Neural cell (in vitro differentiated cells): ENCODE results near the gene HOXB6. TPM values are rescaled to one million over a fixed set of nuclear protein-coding genes. Genes with fewer than 3 reads are reported as not detected.
A peak's percentile ranks its signal among the peaks of the same experiment; 100 is the strongest.

ENCODE experiments used
- H2AFZ ChIP-seq: fragments of 200-600, 300-800 bp; sonication (generic), shearing (Covaris generic); 2 replicates; pipeline ENCODE4 v1.6.0; 2014; ENCODE audit warnings: low read depth, mild to moderate bottlenecking, antibody characterized with exemption, low read length, moderate library complexity
- H3F3A ChIP-seq: fragments of 200-600 bp; shearing (Covaris generic); 2 replicates; pipeline ENCODE4 v1.6.1; 2016; ENCODE audit warnings: mild to moderate bottlenecking, moderate library complexity, mixed read lengths, antibody characterized with exemption, low read length; ENCODE audit not compliant: insufficient read depth, poor library complexity, severe bottlenecking
- H3K27ac ChIP-seq: fragments of 200-600, 300-800 bp; sonication (generic), shearing (Covaris generic); 2 replicates; pipeline ENCODE4 v1.5.1; 2014; ENCODE audit warnings: mild to moderate bottlenecking, low read length, moderate library complexity
- H3K27me3 ChIP-seq: fragments of 300-800, 200-600 bp; sonication (generic), shearing (Covaris generic); 2 replicates; pipeline ENCODE4 v1.6.0; 2014; ENCODE audit warnings: mild to moderate bottlenecking, low read depth, low read length, moderate library complexity; ENCODE audit not compliant: insufficient read depth
- H3K36me3 ChIP-seq: fragments of 300-800, 200-600 bp; sonication (generic), shearing (Covaris generic); 2 replicates; pipeline ENCODE4 v1.5.1; 2014; ENCODE audit warnings: mild to moderate bottlenecking, antibody characterized with exemption, low read length, moderate library complexity; ENCODE audit not compliant: insufficient read depth
- H3K4me2 ChIP-seq: fragments of 300-800, 200-600 bp; sonication (generic), shearing (Covaris generic); 2 replicates; pipeline ENCODE4 v1.6.0; 2014; ENCODE audit warnings: mild to moderate bottlenecking, low read length
- H3K4me3 ChIP-seq: fragments of 300-800, 200-600 bp; sonication (generic), shearing (Covaris generic); 2 replicates; pipeline ENCODE4 v1.5.1; 2014; ENCODE audit warnings: mild to moderate bottlenecking, low read length, moderate library complexity
- H3K79me2 ChIP-seq: fragments of 200-600 bp; shearing (Covaris generic); replicated peaks from 2 replicates; pipeline ENCODE4 v1.6.0; 2014; ENCODE audit warnings: mild to moderate bottlenecking, low read length, moderate library complexity; ENCODE audit not compliant: insufficient read depth
- H3K9ac ChIP-seq: fragments of 300-800, 200-600 bp; sonication (generic), shearing (Covaris generic); 2 replicates; pipeline ENCODE4 v1.6.1; 2016; ENCODE audit warnings: mild to moderate bottlenecking, low read length, mixed read lengths
- H3K9me2 ChIP-seq: fragments of 200-600 bp; shearing (Covaris generic); 2 replicates; pipeline ENCODE4 v1.6.1; 2016; ENCODE audit warnings: mild to moderate bottlenecking, low read length, mixed read lengths; ENCODE audit not compliant: insufficient read depth
- H3K9me3 ChIP-seq: fragments of 200-600, 300-800 bp; sonication (generic), shearing (Covaris generic); 2 replicates; pipeline ENCODE4 v1.6.1; 2016; ENCODE audit warnings: mild to moderate bottlenecking, mixed run types, low read length, moderate library complexity, mixed read lengths
- H4K20me1 ChIP-seq: fragments of 200-600 bp; shearing (Covaris generic); 2 replicates; pipeline ENCODE4 v1.6.1; 2016; ENCODE audit warnings: mild to moderate bottlenecking, mixed run types; ENCODE audit not compliant: insufficient read depth
- EP300 ChIP-seq: fragments of 450-650 bp; conservative IDR thresholded peaks from 2 replicates; pipeline ENCODE4 v1.6.1; 2014; ENCODE audit warnings: antibody characterized with exemption, mild to moderate bottlenecking, moderate library complexity; ENCODE audit not compliant: poor library complexity, severe bottlenecking
- MXI1 ChIP-seq: fragments of 450-650 bp; conservative IDR thresholded peaks from 2 replicates; pipeline ENCODE4 v1.6.1; 2014; ENCODE audit warnings: antibody characterized with exemption, mild to moderate bottlenecking; ENCODE audit not compliant: poor library complexity, severe bottlenecking
- POLR2AphosphoS5 ChIP-seq: IDR thresholded peaks from 2 replicates; pipeline ENCODE4 v1.6.1; 2012
- RAD21 ChIP-seq: fragments of 450-650 bp; conservative IDR thresholded peaks from 2 replicates; pipeline ENCODE4 v1.6.1; 2014; ENCODE audit warnings: antibody characterized with exemption, mild to moderate bottlenecking, moderate library complexity
- TAF1 ChIP-seq: IDR thresholded peaks from 2 replicates; pipeline ENCODE4 v1.6.1; 2012; ENCODE audit warnings: low read depth
- polyA plus RNA-seq: library from polyadenylated mRNA; depleted of rRNA; stranded (reverse); fragments of >200 nt; gene quantifications from 2 replicates; pipeline ENCODE4 v1.2.3, GENCODE V29; 2014
- TF ChIP-seq, protein P1 (sequence below): IDR thresholded peaks from 2 replicates; pipeline ENCODE4 v1.6.1; 2012; ENCODE audit warnings: borderline replicate concordance
- TF ChIP-seq, protein P2 (sequence below): fragments of 450-650 bp; IDR thresholded peaks from 2 replicates; pipeline ENCODE4 v1.5.1; 2014; ENCODE audit warnings: antibody characterized with exemption, mild to moderate bottlenecking, moderate library complexity; ENCODE audit not compliant: poor library complexity, severe bottlenecking

Gene HOXB6
- polyA plus RNA-seq, 1 donor from 2014 or later: not detected

DNA sequence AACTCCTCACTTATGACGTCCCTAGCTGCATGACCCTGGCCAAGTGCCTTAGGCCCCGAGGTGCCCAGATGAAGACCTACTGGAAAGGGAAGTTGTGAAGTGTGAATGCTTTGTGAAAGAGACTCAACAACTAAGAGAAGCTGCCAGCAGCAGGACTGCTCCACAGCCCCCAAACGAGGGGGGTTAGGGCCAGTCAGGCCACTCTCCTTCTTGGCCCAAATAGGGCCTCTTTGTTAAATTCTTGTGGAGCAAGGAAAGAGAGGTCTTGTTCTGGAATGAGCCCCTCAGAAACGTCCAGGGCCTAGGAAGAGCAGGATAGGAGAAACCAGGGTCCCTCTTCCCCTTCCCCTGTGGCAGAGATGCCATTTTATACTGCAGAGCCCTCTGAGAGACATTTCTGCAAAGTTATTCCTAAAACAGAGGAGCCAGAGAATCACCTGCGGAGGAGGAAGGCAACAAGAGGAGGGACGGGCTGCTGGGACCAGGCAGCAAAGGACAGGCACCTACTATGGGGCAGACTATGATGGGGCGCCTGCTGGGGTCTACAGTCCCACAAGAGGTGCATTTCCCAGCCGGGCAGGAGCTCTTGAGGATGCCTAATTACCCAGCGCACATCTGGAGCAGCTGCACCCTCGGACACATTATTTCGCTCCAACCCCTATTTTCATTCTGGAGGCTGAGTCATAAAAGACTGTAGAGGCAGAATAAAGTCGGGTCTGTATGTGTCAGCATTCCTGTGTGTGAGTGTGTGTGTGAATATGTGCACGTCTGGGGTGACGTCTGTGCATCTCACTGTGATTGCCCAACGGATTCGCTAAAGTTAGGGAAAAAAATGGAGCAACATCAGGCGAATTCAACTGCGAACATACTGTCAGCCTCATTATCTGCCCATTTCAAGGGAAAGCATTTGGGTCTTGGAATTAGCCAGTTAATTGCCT is 32.8 kb upstream of the HOXB6 start:
- H3K79me2 ChIP-seq: no peaks in the 10 kb centered on the region
- H3K9me2 ChIP-seq: no peaks in the 10 kb centered on the region
- H3K4me2 ChIP-seq: no peak overlapping the region
- H3K36me3 ChIP-seq: no peaks in the 10 kb centered on the region
- no peaks in the 10 kb centered on the region for H3F3A ChIP-seq
- TF ChIP-seq EP300 (no peak), MXI1 (no peak), POLR2AphosphoS5 (no peak), RAD21 (no peak), TAF1 (no peak)
- TF ChIP-seq, protein P1, sequence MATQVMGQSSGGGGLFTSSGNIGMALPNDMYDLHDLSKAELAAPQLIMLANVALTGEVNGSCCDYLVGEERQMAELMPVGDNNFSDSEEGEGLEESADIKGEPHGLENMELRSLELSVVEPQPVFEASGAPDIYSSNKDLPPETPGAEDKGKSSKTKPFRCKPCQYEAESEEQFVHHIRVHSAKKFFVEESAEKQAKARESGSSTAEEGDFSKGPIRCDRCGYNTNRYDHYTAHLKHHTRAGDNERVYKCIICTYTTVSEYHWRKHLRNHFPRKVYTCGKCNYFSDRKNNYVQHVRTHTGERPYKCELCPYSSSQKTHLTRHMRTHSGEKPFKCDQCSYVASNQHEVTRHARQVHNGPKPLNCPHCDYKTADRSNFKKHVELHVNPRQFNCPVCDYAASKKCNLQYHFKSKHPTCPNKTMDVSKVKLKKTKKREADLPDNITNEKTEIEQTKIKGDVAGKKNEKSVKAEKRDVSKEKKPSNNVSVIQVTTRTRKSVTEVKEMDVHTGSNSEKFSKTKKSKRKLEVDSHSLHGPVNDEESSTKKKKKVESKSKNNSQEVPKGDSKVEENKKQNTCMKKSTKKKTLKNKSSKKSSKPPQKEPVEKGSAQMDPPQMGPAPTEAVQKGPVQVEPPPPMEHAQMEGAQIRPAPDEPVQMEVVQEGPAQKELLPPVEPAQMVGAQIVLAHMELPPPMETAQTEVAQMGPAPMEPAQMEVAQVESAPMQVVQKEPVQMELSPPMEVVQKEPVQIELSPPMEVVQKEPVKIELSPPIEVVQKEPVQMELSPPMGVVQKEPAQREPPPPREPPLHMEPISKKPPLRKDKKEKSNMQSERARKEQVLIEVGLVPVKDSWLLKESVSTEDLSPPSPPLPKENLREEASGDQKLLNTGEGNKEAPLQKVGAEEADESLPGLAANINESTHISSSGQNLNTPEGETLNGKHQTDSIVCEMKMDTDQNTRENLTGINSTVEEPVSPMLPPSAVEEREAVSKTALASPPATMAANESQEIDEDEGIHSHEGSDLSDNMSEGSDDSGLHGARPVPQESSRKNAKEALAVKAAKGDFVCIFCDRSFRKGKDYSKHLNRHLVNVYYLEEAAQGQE: no peak
- H3K27me3 ChIP-seq: peaks cover 100% of the 10 kb centered on the region
- H3K9me3 ChIP-seq: peaks cover 1% of the 10 kb centered on the region
- H3K9ac ChIP-seq: no peak overlapping the region
- no peaks in the 10 kb centered on the region for H4K20me1 ChIP-seq
- H2AFZ ChIP-seq: no peak overlapping the region
- H3K4me3 ChIP-seq: no peak overlapping the region
- no peak overlapping the region for H3K27ac ChIP-seq

DNA sequence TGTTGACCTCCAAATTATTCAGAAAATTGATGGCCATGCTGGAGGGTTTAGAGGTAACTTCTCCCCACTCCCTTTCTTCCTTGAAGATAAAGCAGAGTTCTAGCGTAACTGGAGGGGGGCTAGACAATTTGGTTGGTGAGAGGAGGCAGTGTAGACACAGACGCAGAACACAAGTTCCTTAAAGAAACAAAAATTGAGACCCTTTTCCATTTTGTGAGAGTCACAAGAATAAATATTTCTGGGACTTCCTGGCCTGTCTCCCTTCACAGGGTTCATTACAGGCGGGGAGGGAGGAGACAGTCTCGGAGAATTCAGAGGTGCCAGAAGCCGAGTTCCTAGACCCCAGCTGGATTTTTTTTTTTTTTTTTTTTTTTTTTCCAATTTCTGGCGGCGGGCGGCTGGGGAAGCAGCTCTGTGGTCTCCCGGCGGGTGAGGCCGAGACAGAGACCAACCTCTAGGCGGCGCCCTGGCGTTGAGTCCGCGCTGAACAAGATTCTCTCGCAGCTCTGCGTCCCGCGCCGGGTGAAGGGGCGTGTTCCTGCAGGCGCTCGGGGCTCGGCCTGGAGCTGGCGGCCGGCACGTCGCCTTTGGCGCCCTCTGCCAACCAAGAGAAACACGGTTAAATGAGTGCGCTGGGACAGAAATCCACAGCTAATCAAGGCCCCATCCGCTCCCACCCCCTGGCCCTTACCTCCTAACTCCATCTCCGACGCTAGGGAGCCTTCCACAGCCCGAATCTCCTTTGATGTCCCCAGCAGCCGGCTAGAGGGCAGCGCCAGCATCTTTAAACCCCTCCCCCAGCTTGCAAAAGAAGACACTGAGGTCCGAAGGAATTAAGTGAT is 31.6 kb upstream of the HOXB6 start:
- TF ChIP-seq MXI1: no peak
- TF ChIP-seq, protein P2, sequence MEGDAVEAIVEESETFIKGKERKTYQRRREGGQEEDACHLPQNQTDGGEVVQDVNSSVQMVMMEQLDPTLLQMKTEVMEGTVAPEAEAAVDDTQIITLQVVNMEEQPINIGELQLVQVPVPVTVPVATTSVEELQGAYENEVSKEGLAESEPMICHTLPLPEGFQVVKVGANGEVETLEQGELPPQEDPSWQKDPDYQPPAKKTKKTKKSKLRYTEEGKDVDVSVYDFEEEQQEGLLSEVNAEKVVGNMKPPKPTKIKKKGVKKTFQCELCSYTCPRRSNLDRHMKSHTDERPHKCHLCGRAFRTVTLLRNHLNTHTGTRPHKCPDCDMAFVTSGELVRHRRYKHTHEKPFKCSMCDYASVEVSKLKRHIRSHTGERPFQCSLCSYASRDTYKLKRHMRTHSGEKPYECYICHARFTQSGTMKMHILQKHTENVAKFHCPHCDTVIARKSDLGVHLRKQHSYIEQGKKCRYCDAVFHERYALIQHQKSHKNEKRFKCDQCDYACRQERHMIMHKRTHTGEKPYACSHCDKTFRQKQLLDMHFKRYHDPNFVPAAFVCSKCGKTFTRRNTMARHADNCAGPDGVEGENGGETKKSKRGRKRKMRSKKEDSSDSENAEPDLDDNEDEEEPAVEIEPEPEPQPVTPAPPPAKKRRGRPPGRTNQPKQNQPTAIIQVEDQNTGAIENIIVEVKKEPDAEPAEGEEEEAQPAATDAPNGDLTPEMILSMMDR: peak; percentile 50
- no peaks in the 10 kb centered on the region for H4K20me1 ChIP-seq
- no peak overlapping the region for H3K4me2 ChIP-seq

More for the DNA sequence above, 31.6 kb upstream of the HOXB6 start:
- Histone ChIP-seq H3F3A (no peaks in the 10 kb centered on the region), H3K36me3 (no peaks in the 10 kb centered on the region), H3K27ac (no peak overlapping the region), H3K9ac (no peak overlapping the region), H3K4me3 (no peak overlapping the region), H2AFZ (no peak overlapping the region), H3K9me2 (no peaks in the 10 kb centered on the region), H3K9me3 (no peaks in the 10 kb centered on the region), H3K79me2 (no peaks in the 10 kb centered on the region), H3K27me3 (peaks cover 100% of the 10 kb centered on the region)
